Gastroesophageal sphincter (tissue), 4 donors: ENCODE data around the gene SNRNP70. TPM values are rescaled to one million over a fixed set of nuclear protein-coding genes. Genes with fewer than 3 reads are reported as not detected.

Source experiments
- ATAC-seq: fragments of 150-250 bp; one replicate; pipeline ENCODE4 v1.9.1; 2016; ENCODE audit warnings: mild to moderate bottlenecking, moderate library complexity
- H3K27ac ChIP-seq, 4 donors: fragments of 200-600 bp; sonication (generic) in 3 of 4; 1 replicate in 3 of 4; 2 replicates in 1 of 4; pipeline ENCODE4 v1.5.1; 2016 to 2019
- H3K27me3 ChIP-seq: fragments of 200-600 bp; sonication (generic); one replicate; pipeline ENCODE4 v1.5.1; 2019
- H3K36me3 ChIP-seq, 2 donors: fragments of 200-600 bp; sonication (generic); one replicate each; pipeline ENCODE4 v1.5.1; 2019; ENCODE audit warnings: control low read depth in 1 of 2
- H3K4me1 ChIP-seq, 3 donors: fragments of 200-600 bp; sonication (generic); 1 replicate in 2 of 3; 2 replicates in 1 of 3; pipeline ENCODE4 v1.5.1; 2016 to 2019; ENCODE audit warnings: control low read depth in 2 of 3
- H3K4me3 ChIP-seq, 2 donors: fragments of 200-600 bp; sonication (generic); one replicate each; pipeline ENCODE4 v1.5.1; 2019; ENCODE audit warnings: mild to moderate bottlenecking in 1 of 2, moderate library complexity in 1 of 2
- H3K9me3 ChIP-seq, 3 donors: fragments of 200-600 bp; sonication (generic); one replicate each; pipeline ENCODE4 v1.5.1; 2017 to 2019; ENCODE audit warnings: control low read depth in 2 of 3
- EP300 ChIP-seq: sonication (generic); formaldehyde crosslinking; IDR thresholded peaks from one replicate; pipeline ENCODE4 v1.6.1; 2017; ENCODE audit warnings: antibody characterized with exemption, mild to moderate bottlenecking
- POLR2A ChIP-seq, 2 donors: fragments of 450-650 bp; IDR thresholded peaks; one replicate each; pipeline ENCODE4 v1.6.1; 2017; ENCODE audit warnings: antibody characterized with exemption in 2 of 2, mild to moderate bottlenecking in 2 of 2, moderate library complexity in 1 of 2
- POLR2AphosphoS5 ChIP-seq: sonication (generic); formaldehyde crosslinking; IDR thresholded peaks from one replicate; pipeline ENCODE4 v1.6.1; 2017; ENCODE audit warnings: antibody characterized with exemption
- WGBS, 2 donors: methylation state at CpG; one replicate each; pipeline ENCODE4 v1.1.5; 2018; ENCODE audit warnings: low coverage in 1 of 2; 5-methylcytosine and 5-hydroxymethylcytosine counted together
- small RNA-seq, 4 donors: library from RNA; depleted of rRNA; stranded (forward); fragments of <200 nt; gene quantifications; one replicate each; pipeline ENCODE3, GENCODE V24; 2016
- total RNA-seq, 4 donors: library from RNA; depleted of rRNA; stranded (reverse); fragments of >200 nt; gene quantifications; one replicate each; pipeline ENCODE4 v1.1.0, GENCODE V29; 2016
- TF ChIP-seq, protein P1 (sequence below), 4 experiments: fragments of 200-600 bp in 2 of 4; fragments of 450-650 bp in 2 of 4; sonication (generic) in 1 of 4; IDR thresholded peaks; one replicate each; pipeline ENCODE4 v1.5.1; 2017 to 2019; ENCODE audit warnings: antibody characterized with exemption in 4 of 4, mild to moderate bottlenecking in 2 of 4, moderate library complexity in 2 of 4

Gene SNRNP70
- total RNA-seq, 4 donors from 2014 or later = 77.4 to 323 (median 192) TPM

DNA sequence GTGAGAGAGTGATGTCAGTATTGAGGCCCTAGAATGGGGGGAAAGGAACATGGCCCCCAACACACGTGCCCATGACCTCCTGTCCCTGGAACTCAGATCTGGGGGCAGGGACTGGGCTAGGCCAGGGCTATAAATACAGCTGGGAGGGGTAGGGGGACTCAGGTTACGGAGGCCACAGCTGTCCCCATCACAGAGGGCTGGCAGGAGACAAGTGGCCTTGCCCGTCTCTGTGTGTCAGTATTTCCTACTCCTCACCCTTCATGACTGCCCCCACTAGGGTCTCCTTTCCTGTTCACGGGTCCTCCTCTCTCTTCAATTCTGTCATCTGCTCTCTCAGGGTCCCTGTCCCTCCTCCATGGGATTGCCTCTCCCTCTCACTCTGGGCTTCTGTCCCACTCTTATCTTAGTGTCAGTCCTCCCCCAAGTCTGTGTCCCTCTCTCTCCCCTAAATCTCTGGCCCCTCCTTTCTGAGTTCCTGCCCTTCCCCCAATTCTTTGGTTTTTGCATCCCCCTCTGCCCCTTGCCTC, 70.6 kb downstream of the SNRNP70 start:
- no peaks in the 10 kb centered on the region for H3K9me3 ChIP-seq
- 50 to 56% methylated on average over 1 to 4 of the region's 4 CpGs for WGBS, 2 donors
- H3K27ac ChIP-seq = peak overlapping the region in 3 of 4 donors; percentile 4 to 42 (median 9)
- no peaks in the 10 kb centered on the region for H3K36me3 ChIP-seq
- H3K4me3 ChIP-seq = peak overlapping the region in 1 of 2 donors; percentile 3
- no peak for ATAC-seq
- TF ChIP-seq POLR2A (IDR thresholded peaks at IDR 0.05) = no peak
- no peak for TF ChIP-seq EP300
- TF ChIP-seq POLR2AphosphoS5 = no peak
- TF ChIP-seq, protein P1, sequence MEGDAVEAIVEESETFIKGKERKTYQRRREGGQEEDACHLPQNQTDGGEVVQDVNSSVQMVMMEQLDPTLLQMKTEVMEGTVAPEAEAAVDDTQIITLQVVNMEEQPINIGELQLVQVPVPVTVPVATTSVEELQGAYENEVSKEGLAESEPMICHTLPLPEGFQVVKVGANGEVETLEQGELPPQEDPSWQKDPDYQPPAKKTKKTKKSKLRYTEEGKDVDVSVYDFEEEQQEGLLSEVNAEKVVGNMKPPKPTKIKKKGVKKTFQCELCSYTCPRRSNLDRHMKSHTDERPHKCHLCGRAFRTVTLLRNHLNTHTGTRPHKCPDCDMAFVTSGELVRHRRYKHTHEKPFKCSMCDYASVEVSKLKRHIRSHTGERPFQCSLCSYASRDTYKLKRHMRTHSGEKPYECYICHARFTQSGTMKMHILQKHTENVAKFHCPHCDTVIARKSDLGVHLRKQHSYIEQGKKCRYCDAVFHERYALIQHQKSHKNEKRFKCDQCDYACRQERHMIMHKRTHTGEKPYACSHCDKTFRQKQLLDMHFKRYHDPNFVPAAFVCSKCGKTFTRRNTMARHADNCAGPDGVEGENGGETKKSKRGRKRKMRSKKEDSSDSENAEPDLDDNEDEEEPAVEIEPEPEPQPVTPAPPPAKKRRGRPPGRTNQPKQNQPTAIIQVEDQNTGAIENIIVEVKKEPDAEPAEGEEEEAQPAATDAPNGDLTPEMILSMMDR (IDR thresholded peaks at IDR 0.05) = no peak
- H3K27me3 ChIP-seq = no peaks in the 10 kb centered on the region
- H3K4me1 ChIP-seq = peaks cover 0 to 51% (median 16%) of the 10 kb centered on the region in 3 donors

DNA sequence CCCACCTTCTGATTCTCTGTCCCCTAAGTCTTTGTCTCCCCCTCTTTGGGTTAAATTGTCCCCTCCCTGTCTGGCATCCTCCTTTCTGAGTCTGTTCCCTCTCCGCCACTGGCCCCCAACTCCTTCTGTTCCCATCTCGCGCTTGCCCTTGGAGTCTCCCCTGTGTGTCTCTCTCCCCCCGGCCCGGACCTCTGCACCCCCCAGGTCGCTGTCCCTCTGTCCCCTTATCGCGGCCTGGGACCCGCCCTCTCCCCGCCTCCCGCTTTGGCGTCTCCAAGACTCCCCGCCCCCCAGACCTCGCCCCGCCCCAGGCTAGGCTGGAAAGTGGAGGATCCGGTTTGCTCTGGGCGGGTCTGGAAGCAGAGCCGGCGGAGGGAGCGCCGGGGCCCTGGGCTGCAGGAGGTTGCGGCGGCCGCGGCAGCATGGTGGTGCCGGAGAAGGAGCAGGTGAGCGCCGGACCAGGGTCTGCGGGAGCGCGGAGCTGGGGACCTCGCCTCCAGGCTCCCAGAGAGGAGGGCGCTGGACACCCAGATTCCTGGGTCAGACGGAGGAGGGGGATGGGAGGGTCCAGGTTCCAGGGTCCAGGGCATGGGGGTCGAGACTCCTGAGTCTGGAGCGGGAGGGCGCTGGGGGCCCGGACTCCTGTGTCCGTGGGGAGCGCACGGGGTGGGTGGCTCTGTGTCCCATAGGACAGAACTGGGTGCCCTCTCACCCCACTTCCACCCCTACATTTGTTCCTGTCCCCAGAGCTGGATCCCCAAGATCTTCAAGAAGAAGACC, 72.4 kb downstream of the SNRNP70 start, which contains the start of gene TRPM4:
Gene TRPM4 (plus strand): TSS at position 348 of the 780 bp plus-strand sequence. CDS start 75 bp downstream, at position 423.
- peak; percentile 98 for ATAC-seq
- peak within 1 kb of the TSS; percentile 67 to 91 for H3K4me3 ChIP-seq
- 0% methylated on average over 3 to 4 of the region's 41 CpGs for WGBS, 2 donors

More for the DNA sequence above, 72.4 kb downstream of the SNRNP70 start, which contains the start of gene TRPM4:
- H3K27me3 ChIP-seq = no peaks in the 10 kb centered on the region
- peak within 1 kb of the TSS; percentile 29 to 90 (median 87) for H3K27ac ChIP-seq
- TF ChIP-seq EP300 (no peak), POLR2AphosphoS5 (peak; percentile 65), POLR2A (IDR thresholded peaks at IDR 0.05) (peak; percentile 43 to 65)
- TF ChIP-seq, protein P1 (IDR thresholded peaks at IDR 0.05) = peak in 1 of 4 experiments; percentile 18
- no peaks in the 10 kb centered on the region for H3K9me3 ChIP-seq
- H3K36me3 ChIP-seq = peaks cover 0 to 12% of the 10 kb centered on the region in 2 donors
- peaks cover 0 to 40% (median 7%) of the 10 kb centered on the region in 3 donors for H3K4me1 ChIP-seq

Small RNAs within 50 kb of the gene (small RNA-seq; reads per million reads assigned to genes)
- 0 reads per million in 4 donors for gene RN7SL708P

Other genes starting within 250 kb of the SNRNP70 start
- 10 to 100 TPM in 2 of 4 donors, 1 to 10 TPM in 2; 5.3 to 12.5 (median 8.2) TPM for gene HSD17B14, start 249.0 kb upstream of the SNRNP70 start, total RNA-seq
- gene PLEKHA4, start 216.8 kb upstream of the SNRNP70 start, total RNA-seq = 10 to 100 TPM; 11.4 to 29.2 (median 18.1) TPM
- gene PPP1R15A, start 213.0 kb upstream of the SNRNP70 start, total RNA-seq = 10 to 100 TPM; 53.9 to 70.0 (median 60.9) TPM
- gene TULP2, start 186.7 kb upstream of the SNRNP70 start, total RNA-seq = 1 to 10 TPM in 1 of 4 donors, not detected in 3; 2.0 TPM
- gene NUCB1, start 185.1 kb upstream of the SNRNP70 start, total RNA-seq = 100 to 1,000 TPM; 188 to 326 (median 279) TPM
- under 1 TPM in 1 of 4 donors, not detected in 3; 0.81 TPM for gene DHDH, start 151.8 kb upstream of the SNRNP70 start, total RNA-seq
- gene BAX, start 130.6 kb upstream of the SNRNP70 start, total RNA-seq = 10 to 100 TPM; 31.5 to 40.8 (median 34.8) TPM
- 1,000 to 10,000 TPM; 2,478 to 4,094 (median 2,824) TPM for gene FTL, start 120.1 kb upstream of the SNRNP70 start, total RNA-seq
- 10 to 100 TPM; 22.1 to 44.4 (median 38.5) TPM for gene GYS1, start 92.1 kb upstream of the SNRNP70 start, total RNA-seq
- 10 to 100 TPM; 69.4 to 96.5 (median 84.2) TPM for gene RUVBL2, start 91.6 kb upstream of the SNRNP70 start, total RNA-seq
- gene LHB, start 68.4 kb upstream of the SNRNP70 start, total RNA-seq = not detected
- gene CGB3, start 61.1 kb upstream of the SNRNP70 start, total RNA-seq = not detected
- gene CGB2, start 53.6 kb upstream of the SNRNP70 start, total RNA-seq = not detected
- not detected for gene CGB1, start 48.6 kb upstream of the SNRNP70 start, total RNA-seq
- gene CGB5, start 41.6 kb upstream of the SNRNP70 start, total RNA-seq = not detected
- gene CGB8, start 36.3 kb upstream of the SNRNP70 start, total RNA-seq = not detected
- gene CGB7, start 27.7 kb upstream of the SNRNP70 start, total RNA-seq = not detected
- under 1 TPM in 1 of 4 donors, not detected in 3; 0.37 TPM for gene NTF4, start 20.6 kb upstream of the SNRNP70 start, total RNA-seq
- gene KCNA7, start 12.8 kb upstream of the SNRNP70 start, total RNA-seq = not detected
- 10 to 100 TPM in 3 of 4 donors, 1 to 10 TPM in 1; 6.5 to 19.8 (median 13.2) TPM for gene LIN7B, start 28.9 kb downstream of the SNRNP70 start, total RNA-seq
- gene C19orf73, start 33.7 kb downstream of the SNRNP70 start, total RNA-seq = 1 to 10 TPM in 1 of 4 donors, not detected in 3; 1.8 TPM
- 1 to 10 TPM; 3.6 to 7.6 (median 5.0) TPM for gene PPFIA3, start 34.1 kb downstream of the SNRNP70 start, total RNA-seq
- 1 to 10 TPM; 1.1 to 3.9 (median 1.8) TPM for gene HRC, start 69.9 kb downstream of the SNRNP70 start, total RNA-seq
- gene TRPM4, start 72.3 kb downstream of the SNRNP70 start, total RNA-seq = 10 to 100 TPM; 16.3 to 38.5 (median 17.3) TPM
- gene SLC6A16, start 239.7 kb downstream of the SNRNP70 start, total RNA-seq = 1 to 10 TPM; 1.9 to 3.7 (median 2.5) TPM
- gene CD37, start 250.0 kb downstream of the SNRNP70 start, total RNA-seq = 10 to 100 TPM in 2 of 4 donors, 1 to 10 TPM in 2; 4.9 to 18.9 (median 9.3) TPM